CD4-positive, alpha-beta memory T cell (primary cell): ENCODE results near the gene MKRN3. TPM values are rescaled to one million over a fixed set of nuclear protein-coding genes. Genes with fewer than 3 reads are reported as not detected.

Experiments used
- CTCF ChIA-PET: fragments of 350-600 bp; sonication (Branson Sonifier 250); formaldehyde crosslinking; loops from one replicate; lab custom pipeline; 2021; ENCODE audit warnings: inconsistent platforms; ENCODE audit not compliant: partially characterized antibody; lab: Charles Lee
- POLR2A ChIA-PET: fragments of 350-600 bp; sonication (Branson Sonifier 250); formaldehyde crosslinking; loops from one replicate; lab custom pipeline; 2021; ENCODE audit not compliant: partially characterized antibody; lab: Charles Lee
- DNase-seq, 5 donors: peaks; one replicate each; pipeline versions ENCODE4 v3.0.0 to v3.0.0-alpha.2; 2020 to 2022; ENCODE audit warnings: mixed read lengths in 1 of 5
- H3K27ac ChIP-seq: one replicate; pipeline ENCODE4 v1.7.0; 2013; ENCODE audit warnings: low read depth, low read length
- H3K27me3 ChIP-seq: 2 replicates; pipeline ENCODE4 v1.7.0; 2013; ENCODE audit warnings: mild to moderate bottlenecking, low read length, moderate library complexity; ENCODE audit not compliant: insufficient read depth
- H3K36me3 ChIP-seq: 2 replicates; pipeline ENCODE4 v1.7.0; 2013; ENCODE audit warnings: mild to moderate bottlenecking, low read length, moderate library complexity; ENCODE audit not compliant: insufficient read depth
- H3K4me1 ChIP-seq: 2 replicates; pipeline ENCODE4 v1.7.0; 2013; ENCODE audit warnings: mild to moderate bottlenecking, low read length, moderate library complexity; ENCODE audit not compliant: insufficient read depth
- H3K4me3 ChIP-seq, 2 donors: one replicate each; pipeline ENCODE4 v1.7.0; 2013; ENCODE audit warnings: low read length in 2 of 2, mild to moderate bottlenecking in 1 of 2
- H3K9me3 ChIP-seq, 2 donors: one replicate each; pipeline ENCODE4 v1.7.0; 2013; ENCODE audit warnings: low read length in 2 of 2, control low read depth in 1 of 2; ENCODE audit not compliant: control insufficient read depth in 1 of 2
- H3K27ac Mint-ChIP-seq, 7 donors: one replicate each; pipeline ENCODE4 v1.8.0; 2020 to 2021; ENCODE audit warnings: mixed read lengths in 7 of 7, mild to moderate bottlenecking in 6 of 7, inconsistent platforms in 3 of 7, moderate library complexity in 3 of 7
- H3K27me3 Mint-ChIP-seq, 2 donors: one replicate each; pipeline ENCODE4 v1.8.0; 2020 to 2021; ENCODE audit warnings: mixed read lengths in 2 of 2
- H3K36me3 Mint-ChIP-seq, 2 donors: one replicate each; pipeline ENCODE4 v1.8.0; 2020 to 2021; ENCODE audit warnings: mixed read lengths in 2 of 2, inconsistent platforms in 1 of 2, mild to moderate bottlenecking in 1 of 2
- H3K4me1 Mint-ChIP-seq, 4 donors: one replicate each; pipeline ENCODE4 v1.8.0; 2020 to 2021; ENCODE audit warnings: mixed read lengths in 4 of 4, mild to moderate bottlenecking in 1 of 4
- H3K4me3 Mint-ChIP-seq, 8 donors: one replicate each; pipeline ENCODE4 v1.8.0; 2020 to 2021; ENCODE audit warnings: mixed read lengths in 8 of 8, mild to moderate bottlenecking in 7 of 8, moderate library complexity in 6 of 8, inconsistent platforms in 3 of 8
- H3K9me3 Mint-ChIP-seq, 8 donors: one replicate each; pipeline ENCODE4 v1.8.0; 2020 to 2021; ENCODE audit warnings: mixed read lengths in 8 of 8, mild to moderate bottlenecking in 5 of 8, inconsistent platforms in 3 of 8, moderate library complexity in 1 of 8
- intact Hi-C: fragments of 100-400 bp; cut with micrococcal nuclease; formaldehyde crosslinking; loops from one replicate; pipeline ENCODE4 v1.15.1; 2023
- polyA plus RNA-seq, 2 donors: library from polyadenylated mRNA; unstranded; fragments of 300-500 nt; fragmentation: Illumina TruSeq; gene quantifications; one replicate each; pipeline ENCODE4 v1.2.3, GENCODE V29; 2021
- total RNA-seq, 2 experiments: library from RNA; stranded (reverse); gene quantifications; one replicate each; pipeline ENCODE4 v1.2.3, GENCODE V29; 2021

Gene MKRN3
- total and polyA plus RNA-seq, 4 experiments from 2014 or later: 0.64 to 10.9 (median 6.2) TPM

GRCh38 chr15:23566651-23567050 lies 1.2 kb downstream of the MKRN3 start:
- no peak for DNase-seq
- ChIA-PET CTCF (no interaction called here), POLR2A (interaction anchor here (1.0 kb wide), 1 partner anchor 527 kb away, joined by 5 read pairs; the partner anchor contains the start of gene TUBGCP5)
- no peak overlapping the region for H3K27ac ChIP-seq
- intact Hi-C loops: no loop called here
- peak overlapping the region in 1 of 2 donors; percentile 19 for H3K4me3 ChIP-seq
- no peaks in the 10 kb centered on the region for H3K4me1 ChIP-seq
- no peaks in the 10 kb centered on the region for H3K9me3 ChIP-seq
- H3K4me1 Mint-ChIP-seq: peaks cover 0 to 14% (median 0%) of the 10 kb centered on the region in 4 donors
- H3K27me3 ChIP-seq: no peaks in the 10 kb centered on the region
- H3K27me3 Mint-ChIP-seq: peaks cover 0 to 6% of the 10 kb centered on the region in 2 donors
- peak overlapping the region in 2 of 7 donors; percentile 62 to 94 for H3K27ac Mint-ChIP-seq
- H3K36me3 ChIP-seq: no peaks in the 10 kb centered on the region
- peaks cover 0 to 5% of the 10 kb centered on the region in 2 donors for H3K36me3 Mint-ChIP-seq
- H3K4me3 Mint-ChIP-seq: peak overlapping the region; percentile 12 to 94 (median 60)
- peaks cover 0 to 4% (median 0%) of the 10 kb centered on the region in 8 donors for H3K9me3 Mint-ChIP-seq

GRCh38 chr15:23567921-23568320 lies 2.4 kb downstream of the MKRN3 start:
- no peaks in the 10 kb centered on the region for H3K9me3 ChIP-seq
- Mint-ChIP-seq H3K4me3 (no peak overlapping the region), H3K36me3 (peaks cover 0 to 5% of the 10 kb centered on the region in 2 donors), H3K9me3 (peaks cover 0 to 4% (median 0%) of the 10 kb centered on the region in 8 donors), H3K4me1 (peaks cover 0 to 14% (median 0%) of the 10 kb centered on the region in 4 donors), H3K27me3 (peaks cover 0 to 1% of the 10 kb centered on the region in 2 donors), H3K27ac (no peak overlapping the region)
- ChIA-PET CTCF (no interaction called here), POLR2A (no interaction called here)
- H3K4me1 ChIP-seq: no peaks in the 10 kb centered on the region
- H3K27ac ChIP-seq: no peak overlapping the region
- no peaks in the 10 kb centered on the region for H3K36me3 ChIP-seq
- H3K4me3 ChIP-seq: no peak overlapping the region
- intact Hi-C loops: no loop called here
- H3K27me3 ChIP-seq: no peaks in the 10 kb centered on the region
- DNase-seq: no peak

- peaks cover 0 to 5% (median 0%) of the 10 kb centered on the region in 8 donors for H3K9me3 Mint-ChIP-seq
- H3K27ac Mint-ChIP-seq: no peak overlapping the region
- H3K4me3 Mint-ChIP-seq: no peak overlapping the region
- no peaks in the 10 kb centered on the region for H3K27me3 Mint-ChIP-seq
- ChIA-PET CTCF (no interaction called here), POLR2A (no interaction called here)
- no peaks in the 10 kb centered on the region for H3K36me3 ChIP-seq
- H3K27me3 ChIP-seq: no peaks in the 10 kb centered on the region
- no peaks in the 10 kb centered on the region for H3K9me3 ChIP-seq
- H3K4me1 Mint-ChIP-seq: peaks cover 0 to 14% (median 0%) of the 10 kb centered on the region in 4 donors
- no peak for DNase-seq
- H3K36me3 Mint-ChIP-seq: peaks cover 0 to 5% of the 10 kb centered on the region in 2 donors
- intact Hi-C loops: no loop called here
- no peaks in the 10 kb centered on the region for H3K4me1 ChIP-seq
- H3K4me3 ChIP-seq: no peak overlapping the region
- H3K27ac ChIP-seq: no peak overlapping the region
Measured at GRCh38 chr15:23569151-23569925, 3.9 kb downstream of the MKRN3 start.

- peaks cover 0 to 14% (median 0%) of the 10 kb centered on the region in 4 donors for H3K4me1 Mint-ChIP-seq
- Histone ChIP-seq H3K36me3 (no peaks in the 10 kb centered on the region), H3K27me3 (no peaks in the 10 kb centered on the region), H3K27ac (no peak overlapping the region), H3K9me3 (no peaks in the 10 kb centered on the region), H3K4me1 (no peaks in the 10 kb centered on the region), H3K4me3 (no peak overlapping the region)
- peaks cover 0 to 4% of the 10 kb centered on the region in 2 donors for H3K36me3 Mint-ChIP-seq
- H3K27me3 Mint-ChIP-seq: no peaks in the 10 kb centered on the region
- intact Hi-C loops: no loop called here
- no peak overlapping the region for H3K4me3 Mint-ChIP-seq
- POLR2A ChIA-PET: no interaction called here
- DNase-seq: no peak
- CTCF ChIA-PET: no interaction called here
- peaks cover 0 to 5% (median 0%) of the 10 kb centered on the region in 8 donors for H3K9me3 Mint-ChIP-seq
- no peak overlapping the region for H3K27ac Mint-ChIP-seq
Measured at GRCh38 chr15:23570486-23570885, 5.0 kb downstream of the MKRN3 start.

GRCh38 chr15:23572844-23573243 lies 7.4 kb downstream of the MKRN3 start:
- no peak overlapping the region for H3K4me3 ChIP-seq
- H3K36me3 Mint-ChIP-seq: no peaks in the 10 kb centered on the region
- H3K27me3 Mint-ChIP-seq: no peaks in the 10 kb centered on the region
- no peaks in the 10 kb centered on the region for H3K4me1 Mint-ChIP-seq
- no peaks in the 10 kb centered on the region for H3K4me1 ChIP-seq
- H3K27ac Mint-ChIP-seq: no peak overlapping the region
- H3K4me3 Mint-ChIP-seq: no peak overlapping the region
- no peaks in the 10 kb centered on the region for H3K9me3 ChIP-seq
- H3K27ac ChIP-seq: no peak overlapping the region
- no peaks in the 10 kb centered on the region for H3K27me3 ChIP-seq
- POLR2A ChIA-PET: no interaction called here
- H3K9me3 Mint-ChIP-seq: peaks cover 0 to 5% (median 0%) of the 10 kb centered on the region in 8 donors
- no peaks in the 10 kb centered on the region for H3K36me3 ChIP-seq
- CTCF ChIA-PET: no interaction called here
- intact Hi-C loops: no loop called here
- no peak for DNase-seq

- H3K27ac ChIP-seq: no peak overlapping the region
- H3K4me1 Mint-ChIP-seq: no peaks in the 10 kb centered on the region
- H3K27me3 Mint-ChIP-seq: no peaks in the 10 kb centered on the region
- H3K9me3 ChIP-seq: no peaks in the 10 kb centered on the region
- no peak overlapping the region for H3K27ac Mint-ChIP-seq
- CTCF ChIA-PET: no interaction called here
- H3K36me3 Mint-ChIP-seq: no peaks in the 10 kb centered on the region
- no peaks in the 10 kb centered on the region for H3K36me3 ChIP-seq
- H3K4me3 ChIP-seq: no peak overlapping the region
- intact Hi-C loops: no loop called here
- DNase-seq: no peak
- POLR2A ChIA-PET: no interaction called here
- H3K4me1 ChIP-seq: no peaks in the 10 kb centered on the region
- peaks cover 0 to 5% (median 0%) of the 10 kb centered on the region in 8 donors for H3K9me3 Mint-ChIP-seq
- no peaks in the 10 kb centered on the region for H3K27me3 ChIP-seq
- H3K4me3 Mint-ChIP-seq: no peak overlapping the region
Measured at GRCh38 chr15:23574742-23575141, 9.3 kb downstream of the MKRN3 start.

GRCh38 chr15:23576061-23576460 lies 10.6 kb downstream of the MKRN3 start:
- CTCF ChIA-PET: no interaction called here
- Mint-ChIP-seq H3K4me1 (no peaks in the 10 kb centered on the region), H3K4me3 (no peak overlapping the region), H3K27me3 (no peaks in the 10 kb centered on the region), H3K9me3 (peaks cover 0 to 5% (median 0%) of the 10 kb centered on the region in 8 donors), H3K27ac (no peak overlapping the region), H3K36me3 (no peaks in the 10 kb centered on the region)
- Histone ChIP-seq H3K27ac (no peak overlapping the region), H3K36me3 (no peaks in the 10 kb centered on the region), H3K9me3 (no peaks in the 10 kb centered on the region), H3K27me3 (no peaks in the 10 kb centered on the region), H3K4me1 (no peaks in the 10 kb centered on the region), H3K4me3 (no peak overlapping the region)
- POLR2A ChIA-PET: no interaction called here
- no peak for DNase-seq
- intact Hi-C loops: no loop called here
